Parathyroid adenoma (tissue), 2 donors: ENCODE measurements around the gene RPL7L1.

ENCODE experiments used
- H2AFZ ChIP-seq: fragments of 300-600 bp; sonication (generic); one replicate; pipeline ENCODE4 v1.7.0; 2017; ENCODE audit warnings: antibody characterized with exemption, mild to moderate bottlenecking
- H3K27ac ChIP-seq: fragments of 300-600 bp; sonication (generic); one replicate; pipeline ENCODE4 v1.7.0; 2017
- H3K27me3 ChIP-seq: fragments of 300-600 bp; sonication (generic); one replicate; pipeline ENCODE4 v1.7.0; 2017; ENCODE audit warnings: low read length; ENCODE audit not compliant: control insufficient read depth, insufficient read depth
- H3K36me3 ChIP-seq: fragments of 300-600 bp; sonication (generic); one replicate; pipeline ENCODE4 v1.7.0; 2017; ENCODE audit warnings: low read length; ENCODE audit not compliant: control insufficient read depth, insufficient read depth
- H3K4me1 ChIP-seq: fragments of 300-600 bp; sonication (generic); one replicate; pipeline ENCODE4 v1.7.0; 2017; ENCODE audit warnings: control low read depth
- H3K4me2 ChIP-seq: fragments of 300-600 bp; sonication (generic); one replicate; pipeline ENCODE4 v1.7.0; 2017; ENCODE audit warnings: low read length
- H3K4me3 ChIP-seq: fragments of 300-600 bp; sonication (generic); one replicate; pipeline ENCODE4 v1.7.0; 2017; ENCODE audit warnings: low read depth, low read length
- H3K79me2 ChIP-seq: fragments of 300-600 bp; sonication (generic); one replicate; pipeline ENCODE4 v1.7.0; 2017; ENCODE audit warnings: control low read depth
- H3K9ac ChIP-seq: fragments of 300-600 bp; sonication (generic); one replicate; pipeline ENCODE4 v1.7.0; 2017; ENCODE audit warnings: mild to moderate bottlenecking
- H3K9me3 ChIP-seq: fragments of 300-600 bp; sonication (generic); one replicate; pipeline ENCODE4 v1.7.0; 2017; ENCODE audit warnings: low read length; ENCODE audit not compliant: control insufficient read depth
- CTCF ChIP-seq: fragments of 300-600 bp; sonication (generic); IDR thresholded peaks from one replicate; pipeline ENCODE4 v1.7.0; 2017; ENCODE audit warnings: antibody characterized with exemption, mild to moderate bottlenecking
- donor health status: primary hyperparathyroidism.

RPL7L1 gene

GRCh38 chr6:42909835-42910234, 30.4 kb downstream of the RPL7L1 start:
- no peak overlapping the region for H3K9ac ChIP-seq
- no peaks in the 10 kb centered on the region for H3K4me1 ChIP-seq
- no peaks in the 10 kb centered on the region for H3K79me2 ChIP-seq
- H3K4me3 ChIP-seq, result no peak overlapping the region
- H3K9me3 ChIP-seq, result no peaks in the 10 kb centered on the region
- TF ChIP-seq CTCF, result no peak
- no peak overlapping the region for H3K27ac ChIP-seq
- H2AFZ ChIP-seq, result no peak overlapping the region
- no peaks in the 10 kb centered on the region for H3K36me3 ChIP-seq
- no peaks in the 10 kb centered on the region for H3K27me3 ChIP-seq
- no peak overlapping the region for H3K4me2 ChIP-seq

GRCh38 chr6:42911171-42912021, 32.0 kb downstream of the RPL7L1 start:
- TF ChIP-seq CTCF, result no peak
- no peaks in the 10 kb centered on the region for H3K9me3 ChIP-seq
- H2AFZ ChIP-seq, result peak overlapping the region; percentile 75
- no peaks in the 10 kb centered on the region for H3K27me3 ChIP-seq
- H3K4me1 ChIP-seq, result no peaks in the 10 kb centered on the region
- H3K4me3 ChIP-seq, result no peak overlapping the region
- no peaks in the 10 kb centered on the region for H3K79me2 ChIP-seq
- H3K9ac ChIP-seq, result no peak overlapping the region
- no peak overlapping the region for H3K27ac ChIP-seq
- H3K4me2 ChIP-seq, result peak overlapping the region; percentile 44
- no peaks in the 10 kb centered on the region for H3K36me3 ChIP-seq

- H3K4me2 ChIP-seq, result no peak overlapping the region
- H3K27ac ChIP-seq, result no peak overlapping the region
- TF ChIP-seq CTCF, result no peak
- H3K4me1 ChIP-seq, result no peaks in the 10 kb centered on the region
- no peak overlapping the region for H3K4me3 ChIP-seq
- H2AFZ ChIP-seq, result no peak overlapping the region
- H3K9ac ChIP-seq, result no peak overlapping the region
- H3K79me2 ChIP-seq, result no peaks in the 10 kb centered on the region
- H3K9me3 ChIP-seq, result no peaks in the 10 kb centered on the region
- H3K36me3 ChIP-seq, result no peaks in the 10 kb centered on the region
- H3K27me3 ChIP-seq, result no peaks in the 10 kb centered on the region
Measured at GRCh38 chr6:42914546-42914945, 35.1 kb downstream of the RPL7L1 start.

GRCh38 chr6:42915732-42916131, 36.3 kb downstream of the RPL7L1 start, which contains the start of gene PTCRA:
PTCRA (plus strand) TSS chr6:42916053; CDS start chr6:42916070, 17 bp downstream.
- no peak within 1 kb of the TSS for H3K9ac ChIP-seq
- no peak for TF ChIP-seq CTCF
- H3K27me3 ChIP-seq, result no peaks in the 10 kb centered on the region
- no peak within 1 kb of the TSS for H3K27ac ChIP-seq
- no peaks in the 10 kb centered on the region for H3K4me1 ChIP-seq
- no peak within 1 kb of the TSS for H3K4me3 ChIP-seq
- no peaks in the 10 kb centered on the region for H3K9me3 ChIP-seq
- H3K36me3 ChIP-seq, result no peaks in the 10 kb centered on the region
- no peak within 1 kb of the TSS for H2AFZ ChIP-seq
- H3K79me2 ChIP-seq, result no peaks in the 10 kb centered on the region
- H3K4me2 ChIP-seq, result no peak within 1 kb of the TSS

GRCh38 chr6:42916288-42916687, 36.9 kb downstream of the RPL7L1 start:
- Histone ChIP-seq H3K4me3 (no peak overlapping the region), H3K4me2 (no peak overlapping the region), H3K36me3 (no peaks in the 10 kb centered on the region), H2AFZ (no peak overlapping the region), H3K9ac (no peak overlapping the region), H3K27ac (no peak overlapping the region), H3K27me3 (no peaks in the 10 kb centered on the region), H3K4me1 (no peaks in the 10 kb centered on the region), H3K9me3 (no peaks in the 10 kb centered on the region), H3K79me2 (no peaks in the 10 kb centered on the region)
- TF ChIP-seq CTCF, result no peak
